Thyroid gland (tissue), 4 donors: ENCODE results near the gene TESK2.
"Not testable (repeated sequence)": the region's sequence is repeated elsewhere in the genome, so short reads cannot be mapped to it uniquely, and the experiment has no call there.

Experiments
- POLR2A ChIP-seq, 2 donors: fragments of 450-650 bp; IDR thresholded peaks; one replicate each; pipeline ENCODE4 v1.6.1; 2017; ENCODE audit warnings: antibody characterized with exemption in 2 of 2, mild to moderate bottlenecking in 2 of 2, moderate library complexity in 1 of 2
- TF ChIP-seq, protein P1 (sequence below), 6 experiments: fragments of 200-600 bp in 3 of 6; fragments of 450-650 bp in 3 of 6; sonication (generic) in 3 of 6; IDR thresholded peaks; one replicate each; pipeline ENCODE4 v1.5.1; 2016 to 2019; ENCODE audit warnings: antibody characterized with exemption in 6 of 6, mild to moderate bottlenecking in 2 of 6, inconsistent platforms in 1 of 6, moderate library complexity in 1 of 6

DNA sequence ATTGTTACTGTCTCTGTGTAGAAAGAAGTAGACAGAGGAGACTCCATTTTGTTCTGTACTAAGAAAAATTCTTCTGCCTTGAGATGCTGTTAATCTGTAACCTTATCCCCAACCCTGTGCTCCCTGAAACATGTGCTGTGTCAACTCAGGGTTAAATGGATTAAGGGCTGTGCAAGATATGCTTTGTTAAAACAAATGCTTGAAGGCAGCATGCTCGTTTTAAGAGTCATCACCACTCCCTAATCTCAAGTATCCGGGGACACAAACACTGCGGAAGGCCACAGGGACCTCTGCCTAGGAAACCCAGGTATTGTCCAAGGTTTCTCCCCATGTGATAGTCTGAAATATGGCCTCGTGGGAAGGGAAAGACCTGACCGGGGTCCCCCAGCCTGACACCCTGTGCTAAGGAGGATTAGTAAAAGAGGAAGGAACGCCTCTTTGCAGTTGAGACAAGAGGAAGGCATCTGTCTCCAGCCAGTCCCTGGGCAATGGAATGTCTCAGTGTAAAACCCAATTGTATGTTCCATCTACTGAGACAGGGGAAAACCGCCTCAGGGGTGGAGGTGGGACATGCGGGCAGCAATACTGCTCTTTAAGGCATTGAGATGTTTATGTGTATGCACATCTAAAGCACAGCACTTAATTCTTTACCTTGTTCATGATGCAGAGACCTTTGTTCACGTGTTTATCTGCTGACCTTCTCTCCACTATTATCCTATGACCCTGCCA is 22.7 kb upstream of the TESK2 start:
- TF ChIP-seq, protein P1, sequence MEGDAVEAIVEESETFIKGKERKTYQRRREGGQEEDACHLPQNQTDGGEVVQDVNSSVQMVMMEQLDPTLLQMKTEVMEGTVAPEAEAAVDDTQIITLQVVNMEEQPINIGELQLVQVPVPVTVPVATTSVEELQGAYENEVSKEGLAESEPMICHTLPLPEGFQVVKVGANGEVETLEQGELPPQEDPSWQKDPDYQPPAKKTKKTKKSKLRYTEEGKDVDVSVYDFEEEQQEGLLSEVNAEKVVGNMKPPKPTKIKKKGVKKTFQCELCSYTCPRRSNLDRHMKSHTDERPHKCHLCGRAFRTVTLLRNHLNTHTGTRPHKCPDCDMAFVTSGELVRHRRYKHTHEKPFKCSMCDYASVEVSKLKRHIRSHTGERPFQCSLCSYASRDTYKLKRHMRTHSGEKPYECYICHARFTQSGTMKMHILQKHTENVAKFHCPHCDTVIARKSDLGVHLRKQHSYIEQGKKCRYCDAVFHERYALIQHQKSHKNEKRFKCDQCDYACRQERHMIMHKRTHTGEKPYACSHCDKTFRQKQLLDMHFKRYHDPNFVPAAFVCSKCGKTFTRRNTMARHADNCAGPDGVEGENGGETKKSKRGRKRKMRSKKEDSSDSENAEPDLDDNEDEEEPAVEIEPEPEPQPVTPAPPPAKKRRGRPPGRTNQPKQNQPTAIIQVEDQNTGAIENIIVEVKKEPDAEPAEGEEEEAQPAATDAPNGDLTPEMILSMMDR (IDR thresholded peaks at IDR 0.05) = not testable (repeated sequence)
- TF ChIP-seq POLR2A (IDR thresholded peaks at IDR 0.05) = not testable (repeated sequence)
